Breast epithelium (tissue), 4 donors: ENCODE measurements around the gene SLC9B2. TPM values are rescaled to one million over a fixed set of nuclear protein-coding genes. Genes with fewer than 3 reads are reported as not detected.

Source experiments
- DNase-seq, 2 donors: peaks; one replicate each; pipeline ENCODE4 v3.0.0-alpha.2; 2019; ENCODE audit warnings: low spot score in 2 of 2
- H3K27ac ChIP-seq, 2 donors: fragments of 200-600 bp; sonication (generic) in 1 of 2; one replicate each; pipeline ENCODE4 v1.5.1; 2016 to 2019; ENCODE audit warnings: mild to moderate bottlenecking in 1 of 2
- H3K27me3 ChIP-seq, 2 donors: fragments of 200-600 bp; sonication (generic) in 1 of 2; one replicate each; pipeline versions ENCODE4 v1.5.1 to v1.6.0; 2017 to 2019; ENCODE audit warnings: control low read depth in 1 of 2, mild to moderate bottlenecking in 1 of 2
- H3K36me3 ChIP-seq: fragments of 200-600 bp; one replicate; pipeline ENCODE4 v1.5.1; 2019
- H3K4me1 ChIP-seq, 2 donors: fragments of 200-600 bp; sonication (generic); one replicate each; pipeline ENCODE4 v1.5.1; 2016 to 2019; ENCODE audit warnings: control low read depth in 1 of 2
- H3K4me3 ChIP-seq, 3 donors: fragments of 200-600 bp; sonication (generic); 1 replicate in 2 of 3; 2 replicates in 1 of 3; pipeline ENCODE4 v1.5.1; 2016 to 2019; ENCODE audit warnings: mild to moderate bottlenecking in 3 of 3, moderate library complexity in 2 of 3
- H3K9me3 ChIP-seq, 2 donors: fragments of 200-600 bp; sonication (generic) in 1 of 2; one replicate each; pipeline ENCODE4 v1.5.1; 2016 to 2019; ENCODE audit warnings: control low read depth in 1 of 2
- POLR2A ChIP-seq: fragments of 450-650 bp; IDR thresholded peaks from one replicate; pipeline ENCODE4 v1.6.1; 2016; ENCODE audit warnings: antibody characterized with exemption, mild to moderate bottlenecking, moderate library complexity
- POLR2AphosphoS5 ChIP-seq, 3 donors: sonication (generic); formaldehyde crosslinking; IDR thresholded peaks; one replicate each; pipeline ENCODE4 v1.6.1; 2017; ENCODE audit warnings: antibody characterized with exemption in 3 of 3
- intact Hi-C: fragments of 100-400 bp; cut with DNase I; formaldehyde crosslinking; loops from one replicate; pipeline ENCODE4 v1.15.1; 2023; ENCODE audit warnings: low total_unique reads
- total RNA-seq, 3 donors: library from RNA; depleted of rRNA; stranded (reverse); fragments of >200 nt; gene quantifications; one replicate each; pipeline ENCODE4 v1.1.0, GENCODE V29; 2016
- TF ChIP-seq, protein P1 (sequence below), 3 donors: fragments of 450-650 bp; IDR thresholded peaks; one replicate each; pipeline ENCODE4 v1.5.1; 2016 to 2017; ENCODE audit warnings: antibody characterized with exemption in 3 of 3, mild to moderate bottlenecking in 3 of 3, moderate library complexity in 3 of 3

The SLC9B2 gene, protein sequence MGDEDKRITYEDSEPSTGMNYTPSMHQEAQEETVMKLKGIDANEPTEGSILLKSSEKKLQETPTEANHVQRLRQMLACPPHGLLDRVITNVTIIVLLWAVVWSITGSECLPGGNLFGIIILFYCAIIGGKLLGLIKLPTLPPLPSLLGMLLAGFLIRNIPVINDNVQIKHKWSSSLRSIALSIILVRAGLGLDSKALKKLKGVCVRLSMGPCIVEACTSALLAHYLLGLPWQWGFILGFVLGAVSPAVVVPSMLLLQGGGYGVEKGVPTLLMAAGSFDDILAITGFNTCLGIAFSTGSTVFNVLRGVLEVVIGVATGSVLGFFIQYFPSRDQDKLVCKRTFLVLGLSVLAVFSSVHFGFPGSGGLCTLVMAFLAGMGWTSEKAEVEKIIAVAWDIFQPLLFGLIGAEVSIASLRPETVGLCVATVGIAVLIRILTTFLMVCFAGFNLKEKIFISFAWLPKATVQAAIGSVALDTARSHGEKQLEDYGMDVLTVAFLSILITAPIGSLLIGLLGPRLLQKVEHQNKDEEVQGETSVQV
- total RNA-seq: 10 to 100 TPM; 14.9 to 17.0 (median 15.1) TPM

DNA sequence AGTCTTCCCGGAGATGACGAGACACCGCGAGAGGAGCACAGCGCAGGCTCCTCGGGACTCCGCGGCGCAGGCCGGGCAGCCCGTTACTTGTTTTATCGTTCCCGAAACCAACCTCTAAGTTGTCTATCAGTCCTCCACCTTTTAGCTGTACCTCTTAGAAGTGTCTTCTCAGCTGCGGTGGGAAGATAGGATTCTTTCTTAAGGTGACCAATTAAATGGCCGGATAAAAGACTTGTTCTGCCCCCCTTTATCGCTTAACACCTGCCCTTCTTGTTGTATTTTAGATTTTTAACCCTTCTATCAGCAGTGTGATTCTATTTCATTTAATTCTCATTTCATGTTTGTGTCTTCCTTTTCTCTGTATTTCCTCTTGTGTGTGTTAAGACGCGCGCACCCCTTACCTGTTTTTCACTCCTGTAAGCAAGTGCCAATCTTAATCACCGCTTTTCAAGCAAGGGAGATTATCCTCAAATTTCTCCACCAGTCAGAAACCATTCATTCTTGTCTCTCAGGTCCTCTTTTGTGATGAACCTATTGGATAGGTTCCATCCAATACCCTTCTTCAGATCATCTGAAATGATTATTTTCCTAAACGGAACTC is at the start of gene SLC9B2:
TSS of gene SLC9B2 (minus strand) at position 15 of the 601 bp plus-strand sequence. CDS start 9,211 bp downstream, outside the sequence.
- no peaks in the 10 kb centered on the region for H3K27me3 ChIP-seq
- no peaks in the 10 kb centered on the region for H3K4me1 ChIP-seq
- H3K36me3 ChIP-seq: no peaks in the 10 kb centered on the region
- intact Hi-C loops: no loop called here
- H3K4me3 ChIP-seq: peak within 1 kb of the TSS; percentile 73 to 90 (median 82)
- DNase-seq: no peak
- H3K27ac ChIP-seq: peak within 1 kb of the TSS; percentile 86 to 93
- no peaks in the 10 kb centered on the region for H3K9me3 ChIP-seq
- TF ChIP-seq, protein P1, sequence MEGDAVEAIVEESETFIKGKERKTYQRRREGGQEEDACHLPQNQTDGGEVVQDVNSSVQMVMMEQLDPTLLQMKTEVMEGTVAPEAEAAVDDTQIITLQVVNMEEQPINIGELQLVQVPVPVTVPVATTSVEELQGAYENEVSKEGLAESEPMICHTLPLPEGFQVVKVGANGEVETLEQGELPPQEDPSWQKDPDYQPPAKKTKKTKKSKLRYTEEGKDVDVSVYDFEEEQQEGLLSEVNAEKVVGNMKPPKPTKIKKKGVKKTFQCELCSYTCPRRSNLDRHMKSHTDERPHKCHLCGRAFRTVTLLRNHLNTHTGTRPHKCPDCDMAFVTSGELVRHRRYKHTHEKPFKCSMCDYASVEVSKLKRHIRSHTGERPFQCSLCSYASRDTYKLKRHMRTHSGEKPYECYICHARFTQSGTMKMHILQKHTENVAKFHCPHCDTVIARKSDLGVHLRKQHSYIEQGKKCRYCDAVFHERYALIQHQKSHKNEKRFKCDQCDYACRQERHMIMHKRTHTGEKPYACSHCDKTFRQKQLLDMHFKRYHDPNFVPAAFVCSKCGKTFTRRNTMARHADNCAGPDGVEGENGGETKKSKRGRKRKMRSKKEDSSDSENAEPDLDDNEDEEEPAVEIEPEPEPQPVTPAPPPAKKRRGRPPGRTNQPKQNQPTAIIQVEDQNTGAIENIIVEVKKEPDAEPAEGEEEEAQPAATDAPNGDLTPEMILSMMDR (IDR thresholded peaks at IDR 0.05): no peak
- TF ChIP-seq POLR2AphosphoS5 (IDR thresholded peaks at IDR 0.05) (no peak), POLR2A (no peak)

GRCh38 chr4:103126126-103126525 is 49.6 kb upstream of the SLC9B2 start:
- no peak for DNase-seq
- TF ChIP-seq POLR2A: no peak
- TF ChIP-seq, protein P1 (IDR thresholded peaks at IDR 0.05): no peak
- no peak for TF ChIP-seq POLR2AphosphoS5 (IDR thresholded peaks at IDR 0.05)
- H3K4me3 ChIP-seq: no peak overlapping the region
- H3K4me1 ChIP-seq: no peaks in the 10 kb centered on the region
- no peaks in the 10 kb centered on the region for H3K36me3 ChIP-seq
- no peaks in the 10 kb centered on the region for H3K9me3 ChIP-seq
- no peaks in the 10 kb centered on the region for H3K27me3 ChIP-seq
- intact Hi-C loops: no loop called here
- no peak overlapping the region for H3K27ac ChIP-seq

GRCh38 chr4:103123114-103123513 is 46.6 kb upstream of the SLC9B2 start:
- no peak overlapping the region for H3K4me3 ChIP-seq
- DNase-seq: no peak
- H3K9me3 ChIP-seq: no peaks in the 10 kb centered on the region
- no peaks in the 10 kb centered on the region for H3K36me3 ChIP-seq
- TF ChIP-seq POLR2A: no peak
- no peak for TF ChIP-seq POLR2AphosphoS5 (IDR thresholded peaks at IDR 0.05)
- TF ChIP-seq, protein P1 (IDR thresholded peaks at IDR 0.05): no peak
- H3K27ac ChIP-seq: no peak overlapping the region
- no peaks in the 10 kb centered on the region for H3K27me3 ChIP-seq
- intact Hi-C loops: no loop called here
- H3K4me1 ChIP-seq: no peaks in the 10 kb centered on the region

DNA sequence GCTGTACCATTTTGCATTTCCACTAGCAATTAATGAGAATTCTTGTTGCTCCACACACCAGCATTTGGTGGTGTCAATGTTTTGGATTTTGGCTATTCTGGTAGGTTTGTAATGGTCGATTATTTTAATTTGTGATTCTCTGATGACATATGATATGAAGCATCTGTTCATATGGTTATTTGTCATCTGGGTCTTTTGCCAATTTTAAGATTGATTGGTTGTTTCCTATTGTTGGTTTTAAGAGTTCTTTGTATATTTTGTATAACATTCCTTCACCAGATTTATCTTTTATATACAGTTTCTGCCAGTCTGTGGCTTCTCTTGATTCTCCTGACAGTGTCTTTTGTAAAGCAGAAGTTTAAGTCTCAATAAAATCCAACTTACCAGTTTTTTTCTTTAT is 41.6 kb upstream of the SLC9B2 start:
- DNase-seq: no peak

More for the DNA sequence above, 41.6 kb upstream of the SLC9B2 start:
- no peaks in the 10 kb centered on the region for H3K27me3 ChIP-seq
- H3K4me1 ChIP-seq: no peaks in the 10 kb centered on the region
- H3K4me3 ChIP-seq: no peak overlapping the region
- intact Hi-C loops: no loop called here
- no peaks in the 10 kb centered on the region for H3K36me3 ChIP-seq
- H3K9me3 ChIP-seq: no peaks in the 10 kb centered on the region
- TF ChIP-seq, protein P1 (IDR thresholded peaks at IDR 0.05): no peak
- TF ChIP-seq POLR2A: no peak
- TF ChIP-seq POLR2AphosphoS5 (IDR thresholded peaks at IDR 0.05): no peak
- no peak overlapping the region for H3K27ac ChIP-seq
